Spleen (tissue), 11 donors: ENCODE data around the gene ENPP6. TPM values are rescaled to one million over a fixed set of nuclear protein-coding genes. Genes with fewer than 3 reads are reported as not detected.

Source experiments
- DNase-seq: peaks from one replicate; pipeline ENCODE4 v3.0.0-alpha.2; 2020
- H3K27ac ChIP-seq, 8 donors: fragments of 200-600 bp; sonication (generic) in 7 of 8; 1 replicate in 4 of 8; 2 replicates in 4 of 8; pipeline versions ENCODE4 v1.5.0 to v1.8.0; 2016 to 2021; ENCODE audit warnings: inconsistent platforms in 4 of 8, mild to moderate bottlenecking in 4 of 8, moderate library complexity in 1 of 8
- H3K27me3 ChIP-seq, 7 donors: fragments of 200-600 bp; sonication (generic) in 6 of 7; replicated peaks in 1 of 7; 1 replicate in 4 of 7; 2 replicates in 3 of 7; pipeline versions ENCODE4 v1.5.0 to v1.8.0; 2016 to 2021; ENCODE audit warnings: inconsistent platforms in 3 of 7, mild to moderate bottlenecking in 1 of 7
- H3K36me3 ChIP-seq, 6 donors: fragments of 200-600 bp; sonication (generic) in 5 of 6; 1 replicate in 4 of 6; 2 replicates in 2 of 6; pipeline versions ENCODE4 v1.5.0 to v1.8.0; 2016 to 2021; ENCODE audit warnings: inconsistent platforms in 2 of 6
- H3K4me1 ChIP-seq, 6 donors: fragments of 200-600 bp; sonication (generic) in 5 of 6; 1 replicate in 3 of 6; 2 replicates in 3 of 6; pipeline versions ENCODE4 v1.5.0 to v1.8.0; 2016 to 2021; ENCODE audit warnings: inconsistent platforms in 3 of 6
- H3K4me3 ChIP-seq, 8 donors: fragments of 200-600 bp; sonication (generic) in 7 of 8; 1 replicate in 4 of 8; 2 replicates in 4 of 8; pipeline versions ENCODE4 v1.5.0 to v1.8.0; 2016 to 2021; ENCODE audit warnings: inconsistent platforms in 4 of 8, mild to moderate bottlenecking in 4 of 8, moderate library complexity in 2 of 8
- H3K9me3 ChIP-seq, 8 donors: fragments of 200-600 bp; sonication (generic) in 7 of 8; 1 replicate in 4 of 8; 2 replicates in 4 of 8; pipeline versions ENCODE4 v1.5.0 to v1.8.0; 2016 to 2021; ENCODE audit warnings: inconsistent platforms in 4 of 8
- CTCF ChIP-seq, 11 experiments: fragments of 200-600 bp in 7 of 11; fragments of 450-650 bp in 4 of 11; sonication (generic) in 4 of 11; IDR thresholded peaks in 8 of 11; conservative IDR thresholded peaks in 3 of 11; 1 replicate in 7 of 11; 2 replicates in 4 of 11; pipeline versions ENCODE4 v1.4.0 to v1.8.0; 2016 to 2021; ENCODE audit warnings: antibody characterized with exemption in 11 of 11, inconsistent platforms in 4 of 11, mild to moderate bottlenecking in 1 of 11
- POLR2A ChIP-seq, 3 donors: fragments of 450-650 bp; IDR thresholded peaks; one replicate each; pipeline ENCODE4 v1.5.1; 2017; ENCODE audit warnings: antibody characterized with exemption in 3 of 3, mild to moderate bottlenecking in 1 of 3
- POLR2AphosphoS5 ChIP-seq, 3 donors: sonication (generic); formaldehyde crosslinking; IDR thresholded peaks; one replicate each; pipeline ENCODE4 v1.5.1; 2017; ENCODE audit warnings: antibody characterized with exemption in 3 of 3
- WGBS, 5 donors: extraction: QIAGEN DNeasy Blood & Tissue Kit in 3 of 5; methylation state at CpG; one replicate each; pipeline versions ENCODE4 v1.1.5 to v1.1.7; 2013 to 2018; 5-methylcytosine and 5-hydroxymethylcytosine counted together
- intact Hi-C: fragments of 100-400 bp; cut with DNase I; formaldehyde crosslinking; loops from one replicate; pipeline ENCODE4 v1.15.0; 2023; ENCODE audit warnings: low total_unique reads
- polyA plus RNA-seq, 3 donors: library from polyadenylated mRNA; stranded (reverse); fragments of 200-250 nt; gene quantifications; one replicate each; pipeline ENCODE4 v1.2.1, GENCODE V29; 2013
- total RNA-seq, 7 donors: library from RNA; depleted of rRNA in 3 of 7; stranded (reverse); fragments of >200 nt in 3 of 7; fragmentation: NEBNext Ultra II Directional in 4 of 7; extraction: Animal tissue kit (Norgen Biotek cat#: 25700) in 4 of 7; gene quantifications; one replicate each; pipeline versions ENCODE4 v1.1.0 to v1.2.1, GENCODE V29; 2016 to 2021
- donor health status: healthy with polysubstance abuse.
- donor health status: DM: no; HTN: no; CAD: no; lungs with moderate emphysema.
- donor health status: DM: no; HTN: no; CAD: no.
- donor health status: Bipolar disorder and iron deficiency.
- donor health status: healthy.
- donor health status: DM: no; HTN: no; CAD: no.
- donor health status: DM: yes; HTN: yes; CAD: no.

ENPP6 gene
- total and polyA plus RNA-seq, 10 donors = 0.23 to 2.4 (median 1.1) TPM

GRCh38 chr4:184111233-184111832, 106.3 kb downstream of the ENPP6 start:
- 85 to 92% (median 90%) methylated on average over 7 of the region's 7 CpGs for WGBS, 5 donors
- intact Hi-C loops = no loop called here
- Histone ChIP-seq H3K9me3 (peaks cover 0 to 6% (median 0%) of the 10 kb centered on the region in 8 donors), H3K27ac (no peak overlapping the region), H3K27me3 (peaks cover 0 to 11% (median 0%) of the 10 kb centered on the region in 7 donors), H3K4me3 (no peak overlapping the region), H3K4me1 (no peaks in the 10 kb centered on the region), H3K36me3 (no peaks in the 10 kb centered on the region)
- no peak for DNase-seq
- TF ChIP-seq POLR2AphosphoS5 (IDR thresholded peaks at IDR 0.05) = no peak
- TF ChIP-seq POLR2A (IDR thresholded peaks at IDR 0.05) = no peak
- no peak for TF ChIP-seq CTCF (IDR thresholded peaks at IDR 0.05 in 8 of 11, conservative IDR thresholded peaks at IDR 0.05 in 3 of 11)

- TF ChIP-seq CTCF (IDR thresholded peaks at IDR 0.05 in 8 of 11, conservative IDR thresholded peaks at IDR 0.05 in 3 of 11) = no peak
- peaks cover 0 to 11% (median 0%) of the 10 kb centered on the region in 7 donors for H3K27me3 ChIP-seq
- no peaks in the 10 kb centered on the region for H3K36me3 ChIP-seq
- H3K9me3 ChIP-seq = peaks cover 0 to 6% (median 0%) of the 10 kb centered on the region in 8 donors
- no peak overlapping the region for H3K27ac ChIP-seq
- no peaks in the 10 kb centered on the region for H3K4me1 ChIP-seq
- H3K4me3 ChIP-seq = no peak overlapping the region
- 79 to 91% (median 86%) methylated on average over 14 of the region's 14 CpGs for WGBS, 5 donors
- no peak for DNase-seq
- intact Hi-C loops = no loop called here
These were observed 107.0 kb downstream of the ENPP6 start for GRCh38 chr4:184110452-184111224.

- DNase-seq = no peak
- WGBS, 5 donors = 86 to 90% (median 89%) methylated on average over 10 of the region's 10 CpGs
- no peak overlapping the region for H3K27ac ChIP-seq
- peaks cover 0 to 6% (median 0%) of the 10 kb centered on the region in 8 donors for H3K9me3 ChIP-seq
- H3K4me1 ChIP-seq = no peaks in the 10 kb centered on the region
- intact Hi-C loops = no loop called here
- no peak for TF ChIP-seq POLR2A (IDR thresholded peaks at IDR 0.05)
- TF ChIP-seq POLR2AphosphoS5 (IDR thresholded peaks at IDR 0.05) = no peak
- TF ChIP-seq CTCF (IDR thresholded peaks at IDR 0.05 in 8 of 11, conservative IDR thresholded peaks at IDR 0.05 in 3 of 11) = no peak
- no peaks in the 10 kb centered on the region for H3K36me3 ChIP-seq
- H3K4me3 ChIP-seq = no peak overlapping the region
- H3K27me3 ChIP-seq = peaks cover 0 to 6% (median 0%) of the 10 kb centered on the region in 7 donors
These were observed 109.6 kb downstream of the ENPP6 start for GRCh38 chr4:184108006-184108501.

- Histone ChIP-seq H3K9me3 (no peaks in the 10 kb centered on the region), H3K27me3 (no peaks in the 10 kb centered on the region), H3K4me1 (no peaks in the 10 kb centered on the region), H3K36me3 (no peaks in the 10 kb centered on the region), H3K4me3 (no peak overlapping the region), H3K27ac (no peak overlapping the region)
- TF ChIP-seq POLR2AphosphoS5 (IDR thresholded peaks at IDR 0.05) (no peak), CTCF (IDR thresholded peaks at IDR 0.05 in 8 of 11, conservative IDR thresholded peaks at IDR 0.05 in 3 of 11) (no peak), POLR2A (IDR thresholded peaks at IDR 0.05) (no peak)
- WGBS, 5 donors = 76 to 92% (median 81%) methylated on average over 5 of the region's 5 CpGs
- no peak for DNase-seq
- intact Hi-C loops = no loop called here
These were observed 113.1 kb downstream of the ENPP6 start for GRCh38 chr4:184104419-184105101.
